K562 (cell line): Measurements from ENCODE around the gene ZNF598. TPM values are rescaled to one million over a fixed set of nuclear protein-coding genes. Genes with fewer than 3 reads are reported as not detected.

Experiments
- CBX5 ChIP-seq: IDR thresholded peaks from 2 replicates; pipeline ENCODE4 v1.6.1; 2014; ENCODE audit warnings: low read depth, borderline replicate concordance
- ESRRA ChIP-seq: fragments of 450-650 bp; IDR thresholded peaks from 2 replicates; pipeline ENCODE4 v1.6.1; 2014; ENCODE audit warnings: low read depth, mild to moderate bottlenecking, moderate library complexity, borderline replicate concordance
- GABPB2 ChIP-seq: fragments of 250-450 bp; sonication (Bioruptor Pico); conservative IDR thresholded peaks from 2 replicates; pipeline ENCODE4 v1.5.1; 2021; ENCODE audit warnings: mild to moderate bottlenecking
- GATAD2A ChIP-seq: fragments of 450-650 bp; IDR thresholded peaks from 2 replicates; pipeline ENCODE4 v1.6.1; 2017
- GATAD2B ChIP-seq: fragments of 450-650 bp; IDR thresholded peaks from 2 replicates; pipeline ENCODE4 v1.6.1; 2017; ENCODE audit warnings: mild to moderate bottlenecking, borderline replicate concordance
- HNRNPLL ChIP-seq: fragments of 200-400 bp; formaldehyde crosslinking; IDR thresholded peaks from 2 replicates; pipeline ENCODE4 v1.6.1; 2017; ENCODE audit warnings: low read length, low read depth, mild to moderate bottlenecking; ENCODE audit not compliant: poor library complexity, severe bottlenecking
- LEF1 ChIP-seq: fragments of 450-650 bp; IDR thresholded peaks from 2 replicates; pipeline ENCODE4 v1.6.1; 2016; ENCODE audit warnings: mild to moderate bottlenecking
- MED1 ChIP-seq: sonication (generic); formaldehyde crosslinking; IDR thresholded peaks from 2 replicates; pipeline ENCODE4 v1.8.1; 2023; ENCODE audit warnings: missing genetic modification reagents, borderline replicate concordance
- RAD51 ChIP-seq: fragments of 450-650 bp; IDR thresholded peaks from 2 replicates; pipeline ENCODE4 v1.7.1; 2016; ENCODE audit warnings: low read depth, mild to moderate bottlenecking, borderline replicate concordance
- RBBP5 ChIP-seq: fragments of 200-600 bp; sonication (generic); IDR thresholded peaks from 2 replicates; pipeline ENCODE4 v1.6.1; 2012; ENCODE audit warnings: borderline replicate concordance, mild to moderate bottlenecking, low read length, control low read depth, inconsistent platforms; ENCODE audit not compliant: insufficient read depth, poor library complexity, severe bottlenecking
- RBM39 ChIP-seq: fragments of 200-400 bp; formaldehyde crosslinking; optimal IDR thresholded peaks from 2 replicates; pipeline ENCODE3; 2018; ENCODE audit warnings: low read depth, low read length
- SRSF3 ChIP-seq: fragments of 200-400 bp; formaldehyde crosslinking; IDR thresholded peaks from 2 replicates; pipeline ENCODE4 v1.6.1; 2016; ENCODE audit warnings: mild to moderate bottlenecking, low read length, moderate library complexity; ENCODE audit not compliant: insufficient read depth
- TCF7 ChIP-seq: sonication (generic); IDR thresholded peaks from 2 replicates; pipeline ENCODE4 v1.6.1; 2016; ENCODE audit warnings: antibody characterized with exemption, borderline replicate concordance
- TCFL5 ChIP-seq: fragments of 250-450 bp; sonication (Bioruptor Pico); conservative IDR thresholded peaks from 2 replicates; pipeline ENCODE4 v1.6.1; 2021; ENCODE audit warnings: mild to moderate bottlenecking, moderate library complexity, matching md5 sums
- TGIF2 ChIP-seq: sonication (generic); formaldehyde crosslinking; IDR thresholded peaks from 2 replicates; pipeline ENCODE4 v1.8.1; 2022; ENCODE audit warnings: mild to moderate bottlenecking, missing genetic modification reagents, moderate library complexity
- XRCC5 ChIP-seq: fragments of 200-400 bp; formaldehyde crosslinking; IDR thresholded peaks from 2 replicates; pipeline ENCODE4 v1.6.1; 2017; ENCODE audit warnings: low read depth, mild to moderate bottlenecking, low read length
- ZBTB7A ChIP-seq: IDR thresholded peaks from 2 replicates; pipeline ENCODE4 v1.6.1; 2011; ENCODE audit warnings: low read depth, mild to moderate bottlenecking, low read length, moderate library complexity, borderline replicate concordance; ENCODE audit not compliant: control insufficient read depth
- ZFP91 ChIP-seq: sonication (generic); formaldehyde crosslinking; IDR thresholded peaks from 2 replicates; pipeline ENCODE4 v1.8.0; 2022; ENCODE audit warnings: mild to moderate bottlenecking, missing genetic modification reagents
- ZNF280B ChIP-seq: fragments of 250-450 bp; sonication (Bioruptor Pico); IDR thresholded peaks from 2 replicates; pipeline ENCODE4 v1.5.1; 2021; ENCODE audit warnings: mild to moderate bottlenecking
- ZNF354B ChIP-seq: fragments of 250-450 bp; sonication (Bioruptor Pico); IDR thresholded peaks from 2 replicates; pipeline ENCODE4 v1.4.0; 2020
- polyA plus RNA-seq, 8 experiments: library from polyadenylated mRNA; depleted of rRNA in 4 of 8; stranded (reverse) in 5 of 8; unstranded in 3 of 8; fragments of >200 nt; fragmentation: Nextera tagmentation in 2 of 8; fragmentation: Illumina TruSeq in 1 of 8; extraction: Ambion mirVana in 2 of 8; extraction: Trizol in 1 of 8; gene quantifications; 2 replicates each; pipeline versions ENCODE4 v1.2.1 to v1.2.3, GENCODE V29; 2011 to 2014; ENCODE audit warnings: inconsistent platforms in 1 of 8, missing spikeins in 1 of 8
- total RNA-seq, 7 experiments: library from RNA; depleted of rRNA in 6 of 7; stranded (reverse); fragments of >200 nt in 6 of 7; fragmentation: Illumina TruSeq in 2 of 7; extraction: Trizol in 2 of 7; gene quantifications; 2 replicates each; pipeline versions ENCODE4 v1.2.1 to v1.2.3, GENCODE V29; 2011 to 2021; ENCODE audit warnings: low replicate concordance in 1 of 7
- TF ChIP-seq, protein P1 (sequence below): fragments of 250-450 bp; sonication (Bioruptor Pico); IDR thresholded peaks from 2 replicates; pipeline ENCODE4 v1.8.0; 2021; ENCODE audit warnings: mild to moderate bottlenecking, moderate library complexity

The ZNF598 gene
- total and polyA plus RNA-seq, 9 of the 15 experiments (the other 6 are each of a cell fraction or from before 2014, with no cell fraction given): 0.11 to 115 (median 29.6) TPM

DNA sequence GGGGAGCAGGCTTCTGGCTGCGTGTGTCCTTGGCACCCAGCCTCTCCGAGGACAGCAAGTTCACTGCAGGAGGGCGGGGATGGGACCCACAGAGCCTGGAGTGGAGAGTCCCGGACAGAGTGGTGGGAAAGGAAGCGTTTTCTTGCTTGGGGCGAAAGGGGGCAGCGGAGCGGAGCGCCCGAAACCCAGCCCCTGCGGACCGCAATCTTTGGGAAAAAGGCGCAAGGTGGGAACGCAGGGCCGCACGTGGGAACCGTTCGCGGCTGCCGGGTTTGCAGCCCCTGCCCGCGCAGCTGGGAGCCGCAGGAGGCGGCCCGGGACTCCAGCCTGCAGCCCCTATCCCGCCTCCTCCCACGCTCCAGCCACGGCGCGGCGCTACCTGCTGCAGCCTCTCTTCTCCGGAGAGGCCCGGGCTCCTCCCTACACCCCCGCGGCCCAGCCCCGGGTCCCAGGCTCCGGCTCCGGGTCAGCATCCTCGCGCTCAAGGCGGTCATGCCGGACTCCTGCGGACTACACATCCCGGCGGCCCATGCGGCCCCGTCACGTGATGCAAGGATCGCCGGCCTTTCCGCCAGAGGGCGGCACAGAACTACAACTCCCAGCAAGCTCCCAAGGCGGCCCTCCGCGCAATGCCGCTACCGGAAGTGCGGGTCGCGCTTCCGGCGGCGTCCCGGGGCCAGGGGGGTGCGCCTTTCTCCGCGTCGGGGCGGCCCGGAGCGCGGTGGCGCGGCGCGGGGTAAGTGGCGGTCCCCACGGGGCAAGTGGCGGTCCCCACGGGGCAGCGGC is 37.9 kb upstream of the ZNF598 start, which contains the start of the genes NTHL1 and TSC2 (continued):
- no peak for TF ChIP-seq MED1
- TF ChIP-seq GABPB2 (CRISPR knock-in tag): no peak
- TF ChIP-seq HNRNPLL: peak; percentile 90
- TF ChIP-seq ZBTB7A: peak; percentile 47; the same call in 1 of the 2 replicates
- no peak for TF ChIP-seq TCFL5
- TF ChIP-seq, protein P1, sequence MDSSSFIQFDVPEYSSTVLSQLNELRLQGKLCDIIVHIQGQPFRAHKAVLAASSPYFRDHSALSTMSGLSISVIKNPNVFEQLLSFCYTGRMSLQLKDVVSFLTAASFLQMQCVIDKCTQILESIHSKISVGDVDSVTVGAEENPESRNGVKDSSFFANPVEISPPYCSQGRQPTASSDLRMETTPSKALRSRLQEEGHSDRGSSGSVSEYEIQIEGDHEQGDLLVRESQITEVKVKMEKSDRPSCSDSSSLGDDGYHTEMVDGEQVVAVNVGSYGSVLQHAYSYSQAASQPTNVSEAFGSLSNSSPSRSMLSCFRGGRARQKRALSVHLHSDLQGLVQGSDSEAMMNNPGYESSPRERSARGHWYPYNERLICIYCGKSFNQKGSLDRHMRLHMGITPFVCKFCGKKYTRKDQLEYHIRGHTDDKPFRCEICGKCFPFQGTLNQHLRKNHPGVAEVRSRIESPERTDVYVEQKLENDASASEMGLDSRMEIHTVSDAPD (CRISPR knock-in tag): no peak
- TF ChIP-seq SRSF3: no peak
- TF ChIP-seq TGIF2: peak; percentile 80; the same call in 1 of the 2 replicates
- TF ChIP-seq RAD51: peak; percentile 98
- TF ChIP-seq ESRRA: peak; percentile 54; the same call in 1 of the 2 replicates
- peak; percentile 72 for TF ChIP-seq RBBP5
- no peak for TF ChIP-seq RBM39
- TF ChIP-seq ZNF354B: no peak
- TF ChIP-seq TCF7: no peak
- no peak for TF ChIP-seq ZNF280B (CRISPR knock-in tag)
- TF ChIP-seq ZFP91 (CRISPR knock-in tag): no peak
- TF ChIP-seq CBX5: no peak
- no peak for TF ChIP-seq XRCC5
- TF ChIP-seq LEF1: no peak
- 0 out of 2 replicates have a peak, but pooled peaks have one; percentile 23 for TF ChIP-seq GATAD2B
- no peak for TF ChIP-seq GATAD2A
